HEK293 (cell line): Measurements from ENCODE around the gene NPTXR.
A peak's percentile ranks its signal among the peaks of the same experiment; 100 is the strongest.

ENCODE experiments used
- CTCF ChIA-PET: fragments of 350-600 bp; formaldehyde crosslinking; extraction: SDS; loops from one replicate; lab custom pipeline; 2021; ENCODE audit warnings: antibody characterized with exemption; lab: Yijun Ruan, JAX
- POLR2A ChIA-PET: fragments of 300-600 bp; formaldehyde crosslinking; extraction: SDS; loops from one replicate; lab custom pipeline; 2020; ENCODE audit warnings: antibody characterized with exemption, inconsistent platforms; lab: Yijun Ruan, JAX
- H3K27ac ChIP-seq: fragments of 200-500 bp; sonication (Bioruptor generic); 2 replicates; pipeline ENCODE4 v1.5.1; 2014; ENCODE audit warnings: low read depth, low read length, control low read depth, inconsistent platforms; ENCODE audit errors: extremely low read depth
- H3K36me3 ChIP-seq, 2 experiments: fragments of 200-500 bp in 1 of 2; sonication (Bioruptor generic) in 1 of 2; 1 replicate in 1 of 2; 2 replicates in 1 of 2; pipeline ENCODE4 v1.5.1; 2014 to 2017; ENCODE audit warnings: inconsistent platforms in 2 of 2, low read length in 2 of 2; ENCODE audit not compliant: control insufficient read depth in 2 of 2, insufficient read depth in 1 of 2
- H3K4me1 ChIP-seq: fragments of 200-500 bp; sonication (Bioruptor generic); 2 replicates; pipeline ENCODE4 v1.5.1; 2014; ENCODE audit warnings: mild to moderate bottlenecking, low read length, inconsistent platforms; ENCODE audit not compliant: control insufficient read depth, insufficient read depth
- H3K4me3 ChIP-seq: 2 replicates; pipeline ENCODE4 v1.5.1; 2011; ENCODE audit warnings: low read depth, mild to moderate bottlenecking, control low read depth, low read length, moderate library complexity
- H3K9me3 ChIP-seq: fragments of 200-500 bp; sonication (Bioruptor generic); 2 replicates; pipeline ENCODE4 v1.5.1; 2014; ENCODE audit warnings: low read depth, low read length, inconsistent platforms; ENCODE audit not compliant: control insufficient read depth, insufficient read depth
- CTCF ChIP-seq: fragments of 450-650 bp; formaldehyde crosslinking; IDR thresholded peaks from 2 replicates; pipeline ENCODE4 v1.5.1; 2016; ENCODE audit warnings: missing biosample characterization, missing genetic modification characterization
- PRDM10 ChIP-seq: fragments of 450-650 bp; formaldehyde crosslinking; IDR thresholded peaks from 2 replicates; pipeline ENCODE4 v1.5.1; 2016; ENCODE audit warnings: missing biosample characterization, missing genetic modification characterization
- REST ChIP-seq: fragments of 450-650 bp; formaldehyde crosslinking; IDR thresholded peaks from 2 replicates; pipeline ENCODE4 v1.5.1; 2016; ENCODE audit warnings: missing biosample characterization, missing genetic modification characterization
- ZBTB17 ChIP-seq: fragments of 450-650 bp; formaldehyde crosslinking; IDR thresholded peaks from 2 replicates; pipeline ENCODE4 v1.5.1; 2016; ENCODE audit warnings: missing biosample characterization, missing genetic modification characterization
- ZBTB8A ChIP-seq: fragments of 450-650 bp; formaldehyde crosslinking; IDR thresholded peaks from 2 replicates; pipeline ENCODE4 v1.5.1; 2016; ENCODE audit warnings: missing biosample characterization, missing genetic modification characterization
- ZNF23 ChIP-seq: fragments of 450-650 bp; formaldehyde crosslinking; IDR thresholded peaks from 2 replicates; pipeline ENCODE4 v1.5.1; 2016; ENCODE audit warnings: missing biosample characterization, missing genetic modification characterization, borderline replicate concordance
- ZNF266 ChIP-seq: fragments of 450-650 bp; formaldehyde crosslinking; IDR thresholded peaks from 2 replicates; pipeline ENCODE4 v1.5.1; 2016; ENCODE audit warnings: missing biosample characterization, missing genetic modification characterization, low read depth
- ZNF280D ChIP-seq: fragments of 450-650 bp; formaldehyde crosslinking; IDR thresholded peaks from 2 replicates; pipeline ENCODE4 v1.5.1; 2016; ENCODE audit warnings: missing biosample characterization, missing genetic modification characterization
- ZNF530 ChIP-seq: fragments of 450-650 bp; formaldehyde crosslinking; IDR thresholded peaks from 2 replicates; pipeline ENCODE4 v1.5.1; 2016; ENCODE audit warnings: low read depth, missing biosample characterization, missing genetic modification characterization
- ZNF580 ChIP-seq: fragments of 450-650 bp; formaldehyde crosslinking; IDR thresholded peaks from 2 replicates; pipeline ENCODE4 v1.5.1; 2016; ENCODE audit warnings: missing biosample characterization, missing genetic modification characterization
- ZSCAN16 ChIP-seq: fragments of 450-650 bp; formaldehyde crosslinking; IDR thresholded peaks from 2 replicates; pipeline ENCODE4 v1.5.1; 2016; ENCODE audit warnings: missing biosample characterization, missing genetic modification characterization

The NPTXR gene

GRCh38 chr22:38826386-38826785, 17.4 kb downstream of the NPTXR start (continued):
- TF ChIP-seq ZNF280D (tag by site-specific recombination) (no peak), ZSCAN16 (tag by site-specific recombination) (no peak), ZBTB8A (tag by site-specific recombination) (no peak), ZNF23 (tag by site-specific recombination) (no peak), ZNF530 (no peak)

GRCh38 chr22:38824585-38824984, 19.2 kb downstream of the NPTXR start:
- POLR2A ChIA-PET = interaction anchor here (0.6 kb wide), 1 partner anchor 306 kb away, joined by 3 read pairs; no protein-coding TSS in a partner anchor
- no peaks in the 10 kb centered on the region for H3K4me1 ChIP-seq
- no peak overlapping the region for H3K4me3 ChIP-seq
- H3K27ac ChIP-seq = no peak overlapping the region
- CTCF ChIA-PET = interaction anchor here (0.6 to 1.9 kb wide), 4 partner anchors 11 to 59 kb away, joined by 3 to 10 read pairs (median 3); no protein-coding TSS in a partner anchor
- H3K9me3 ChIP-seq = no peaks in the 10 kb centered on the region
- TF ChIP-seq REST (tag by site-specific recombination) (peak; percentile 96), CTCF (peak; percentile 67), ZNF580 (tag by site-specific recombination) (no peak), PRDM10 (0 out of 2 replicates have a peak, but pooled peaks have one; percentile 38)
- no peaks in the 10 kb centered on the region for H3K36me3 ChIP-seq

- TF ChIP-seq ZNF266 (tag by site-specific recombination) (no peak), ZBTB17 (peak; percentile 66)
- CTCF ChIA-PET = interaction anchor here (0.6 to 1.3 kb wide), 6 partner anchors 11 to 1337 kb away, joined by 3 to 5 read pairs (median 4); partner anchors contain the start of gene MFNG
- H3K36me3 ChIP-seq = no peaks in the 10 kb centered on the region
- no peaks in the 10 kb centered on the region for H3K9me3 ChIP-seq
- POLR2A ChIA-PET = no interaction called here
- H3K27ac ChIP-seq = no peak overlapping the region
- H3K4me1 ChIP-seq = no peaks in the 10 kb centered on the region
- H3K4me3 ChIP-seq = no peak overlapping the region
These were observed 20.2 kb downstream of the NPTXR start for GRCh38 chr22:38823637-38824036.
